SU-DHL-6 (cell line): ENCODE data around the gene LRRC4B.

Experiments
- H2AFZ ChIP-seq: fragments of 200-600 bp; sonication (generic); 2 replicates; pipeline ENCODE4 v1.6.1; 2014; ENCODE audit warnings: low read depth, mild to moderate bottlenecking, moderate library complexity, mixed read lengths, antibody characterized with exemption, low read length; ENCODE audit not compliant: severe bottlenecking
- H3F3A ChIP-seq: fragments of 200-600 bp; shearing (Covaris generic); 2 replicates; pipeline ENCODE4 v1.6.0; 2016; ENCODE audit warnings: antibody characterized with exemption, mild to moderate bottlenecking; ENCODE audit not compliant: insufficient read depth
- H3K27ac ChIP-seq: fragments of 200-600 bp; sonication (generic); 2 replicates; pipeline ENCODE4 v1.5.1; 2016; ENCODE audit warnings: low read depth, mild to moderate bottlenecking, low read length, moderate library complexity, mixed read lengths
- H3K27me3 ChIP-seq: fragments of 200-600 bp; sonication (generic), shearing (Covaris generic); 2 replicates; pipeline ENCODE4 v1.6.0; 2014; ENCODE audit warnings: mild to moderate bottlenecking, low read length
- H3K36me3 ChIP-seq: fragments of 200-600 bp; sonication (generic); 2 replicates; pipeline ENCODE4 v1.6.1; 2014; ENCODE audit warnings: mild to moderate bottlenecking, low read length, mixed read lengths
- H3K4me2 ChIP-seq: fragments of 300-600, 200-600 bp; shearing (Covaris generic), sonication (generic); 2 replicates; pipeline ENCODE4 v1.6.0; 2014; ENCODE audit warnings: low read length, low read depth, mild to moderate bottlenecking; ENCODE audit not compliant: poor library complexity, severe bottlenecking
- H3K4me3 ChIP-seq: fragments of 200-600 bp; sonication (generic); 2 replicates; pipeline ENCODE4 v1.5.1; 2014; ENCODE audit warnings: antibody characterized with exemption, low read length, mild to moderate bottlenecking, mixed read lengths; ENCODE audit not compliant: insufficient read depth, poor library complexity, severe bottlenecking
- H3K79me2 ChIP-seq: fragments of 200-600 bp; sonication (generic); 2 replicates; pipeline ENCODE4 v1.6.1; 2014; ENCODE audit warnings: mild to moderate bottlenecking, low read length, moderate library complexity; ENCODE audit not compliant: insufficient read depth
- H3K9ac ChIP-seq: fragments of 200-600 bp; sonication (generic); 2 replicates; pipeline ENCODE4 v1.7.0; 2014; ENCODE audit warnings: mild to moderate bottlenecking, low read length
- H3K9me2 ChIP-seq: fragments of 200-600 bp; sonication (generic); replicated peaks from 2 replicates; pipeline ENCODE4 v1.6.1; 2014; ENCODE audit warnings: low read length; ENCODE audit not compliant: insufficient read depth
- H3K9me3 ChIP-seq: fragments of 200-600 bp; sonication (generic); 2 replicates; pipeline ENCODE4 v1.6.1; 2014; ENCODE audit warnings: low read length, mixed read lengths; ENCODE audit not compliant: insufficient read depth
- H4K20me1 ChIP-seq: fragments of 200-600 bp; sonication (generic); 2 replicates; pipeline ENCODE4 v1.6.1; 2014; ENCODE audit warnings: low read depth, mild to moderate bottlenecking, antibody characterized with exemption, low read length, moderate library complexity, mixed read lengths
- EZH2phosphoT487 ChIP-seq: fragments of 200-600 bp; sonication (generic), shearing (Covaris generic); conservative IDR thresholded peaks from 2 replicates; pipeline ENCODE4 v1.6.1; 2018; ENCODE audit warnings: mild to moderate bottlenecking, antibody characterized with exemption, low read length, moderate library complexity, mixed read lengths
- TF ChIP-seq, protein P1 (sequence below): fragments of 200-600 bp; sonication (generic); IDR thresholded peaks from one replicate; pipeline ENCODE4 v1.5.1; 2017; ENCODE audit warnings: antibody characterized with exemption, mild to moderate bottlenecking, low read length, moderate library complexity; ENCODE audit not compliant: insufficient read depth, poor library complexity, severe bottlenecking

The LRRC4B gene

DNA sequence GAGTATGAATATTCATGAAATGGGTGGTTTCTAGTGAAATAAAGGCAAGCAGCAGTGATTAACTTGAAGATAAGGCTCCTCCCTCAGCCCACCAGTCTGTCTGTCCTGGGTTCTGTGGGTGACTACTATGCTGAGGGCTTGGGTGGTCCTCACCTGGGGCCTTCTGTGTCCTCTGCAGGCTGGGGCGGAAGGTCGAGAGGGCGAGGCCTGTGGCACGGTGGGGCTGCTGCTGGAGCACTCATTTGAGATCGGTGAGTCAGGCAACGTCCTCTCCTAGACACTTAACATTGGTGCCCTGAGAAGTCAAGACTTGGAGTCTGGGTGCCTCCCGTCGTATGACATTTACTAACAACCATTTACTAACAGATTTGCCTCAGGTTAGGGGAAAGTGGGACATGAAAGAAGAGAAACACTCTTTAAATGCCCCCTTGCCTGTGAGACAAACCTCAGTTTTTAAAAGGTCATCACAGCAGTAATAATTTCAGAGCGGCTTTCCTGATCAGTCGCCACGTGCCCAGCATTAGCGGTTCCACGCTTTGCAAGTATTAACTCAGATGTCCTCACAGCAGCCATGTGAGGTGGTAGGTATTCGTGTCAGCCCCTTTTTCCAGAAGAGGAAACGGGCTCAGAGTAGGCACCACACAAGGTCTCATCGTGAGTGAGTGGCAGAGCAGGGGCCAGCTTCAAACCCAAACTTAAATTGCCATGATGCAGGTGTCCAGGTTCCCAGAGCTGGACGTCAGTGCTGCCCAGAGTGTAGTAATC is 90.3 kb downstream of the LRRC4B start:
- Histone ChIP-seq H3K27ac (no peak overlapping the region), H3K79me2 (peaks cover 21% of the 10 kb centered on the region), H3K36me3 (peaks cover 8% of the 10 kb centered on the region; the same call in 1 of the 2 replicates), H3F3A (no peaks in the 10 kb centered on the region), H3K4me3 (no peak overlapping the region), H3K4me2 (peak overlapping the region; percentile 60), H4K20me1 (no peaks in the 10 kb centered on the region), H2AFZ (no peak overlapping the region), H3K9me3 (peaks cover 12% of the 10 kb centered on the region; the same call in 1 of the 2 replicates), H3K9me2 (no peaks in the 10 kb centered on the region), H3K27me3 (no peaks in the 10 kb centered on the region), H3K9ac (no peak overlapping the region)
- TF ChIP-seq, protein P1, sequence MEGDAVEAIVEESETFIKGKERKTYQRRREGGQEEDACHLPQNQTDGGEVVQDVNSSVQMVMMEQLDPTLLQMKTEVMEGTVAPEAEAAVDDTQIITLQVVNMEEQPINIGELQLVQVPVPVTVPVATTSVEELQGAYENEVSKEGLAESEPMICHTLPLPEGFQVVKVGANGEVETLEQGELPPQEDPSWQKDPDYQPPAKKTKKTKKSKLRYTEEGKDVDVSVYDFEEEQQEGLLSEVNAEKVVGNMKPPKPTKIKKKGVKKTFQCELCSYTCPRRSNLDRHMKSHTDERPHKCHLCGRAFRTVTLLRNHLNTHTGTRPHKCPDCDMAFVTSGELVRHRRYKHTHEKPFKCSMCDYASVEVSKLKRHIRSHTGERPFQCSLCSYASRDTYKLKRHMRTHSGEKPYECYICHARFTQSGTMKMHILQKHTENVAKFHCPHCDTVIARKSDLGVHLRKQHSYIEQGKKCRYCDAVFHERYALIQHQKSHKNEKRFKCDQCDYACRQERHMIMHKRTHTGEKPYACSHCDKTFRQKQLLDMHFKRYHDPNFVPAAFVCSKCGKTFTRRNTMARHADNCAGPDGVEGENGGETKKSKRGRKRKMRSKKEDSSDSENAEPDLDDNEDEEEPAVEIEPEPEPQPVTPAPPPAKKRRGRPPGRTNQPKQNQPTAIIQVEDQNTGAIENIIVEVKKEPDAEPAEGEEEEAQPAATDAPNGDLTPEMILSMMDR: no peak
- no peak for TF ChIP-seq EZH2phosphoT487

DNA sequence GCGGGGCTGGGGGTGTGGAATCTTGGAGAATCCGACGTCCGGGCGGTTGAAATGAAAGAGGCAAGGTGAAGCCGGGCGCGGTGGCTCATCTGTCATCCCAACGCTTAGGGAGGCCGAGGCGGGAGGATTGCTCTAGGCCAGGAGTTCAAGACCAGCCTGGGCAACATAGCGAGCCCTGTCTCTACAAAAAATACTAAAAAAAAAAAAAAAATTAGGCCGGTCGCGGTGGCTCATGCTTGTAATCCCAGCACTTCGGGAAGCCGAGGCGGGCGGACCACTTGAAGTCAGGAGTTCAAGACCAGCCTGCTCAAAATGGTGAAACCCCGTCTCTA is 91.4 kb downstream of the LRRC4B start:
- H3F3A ChIP-seq: no peaks in the 10 kb centered on the region
- H3K27me3 ChIP-seq: no peaks in the 10 kb centered on the region
- peaks cover 8% of the 10 kb centered on the region; the same call in 1 of the 2 replicates for H3K36me3 ChIP-seq
- peak overlapping the region; percentile 95 for H3K4me3 ChIP-seq
- peaks cover 21% of the 10 kb centered on the region for H3K79me2 ChIP-seq
- H3K27ac ChIP-seq: peak overlapping the region; percentile 38; the same call in 1 of the 2 replicates
- TF ChIP-seq EZH2phosphoT487: no peak
- TF ChIP-seq, protein P1: no peak
- peak overlapping the region; percentile 88 for H3K9ac ChIP-seq
- H3K9me2 ChIP-seq: no peaks in the 10 kb centered on the region
- H3K4me2 ChIP-seq: peak overlapping the region; percentile 60
- peak overlapping the region; percentile 81 for H2AFZ ChIP-seq
- H3K9me3 ChIP-seq: peaks cover 12% of the 10 kb centered on the region; the same call in 1 of the 2 replicates
- H4K20me1 ChIP-seq: no peaks in the 10 kb centered on the region

DNA sequence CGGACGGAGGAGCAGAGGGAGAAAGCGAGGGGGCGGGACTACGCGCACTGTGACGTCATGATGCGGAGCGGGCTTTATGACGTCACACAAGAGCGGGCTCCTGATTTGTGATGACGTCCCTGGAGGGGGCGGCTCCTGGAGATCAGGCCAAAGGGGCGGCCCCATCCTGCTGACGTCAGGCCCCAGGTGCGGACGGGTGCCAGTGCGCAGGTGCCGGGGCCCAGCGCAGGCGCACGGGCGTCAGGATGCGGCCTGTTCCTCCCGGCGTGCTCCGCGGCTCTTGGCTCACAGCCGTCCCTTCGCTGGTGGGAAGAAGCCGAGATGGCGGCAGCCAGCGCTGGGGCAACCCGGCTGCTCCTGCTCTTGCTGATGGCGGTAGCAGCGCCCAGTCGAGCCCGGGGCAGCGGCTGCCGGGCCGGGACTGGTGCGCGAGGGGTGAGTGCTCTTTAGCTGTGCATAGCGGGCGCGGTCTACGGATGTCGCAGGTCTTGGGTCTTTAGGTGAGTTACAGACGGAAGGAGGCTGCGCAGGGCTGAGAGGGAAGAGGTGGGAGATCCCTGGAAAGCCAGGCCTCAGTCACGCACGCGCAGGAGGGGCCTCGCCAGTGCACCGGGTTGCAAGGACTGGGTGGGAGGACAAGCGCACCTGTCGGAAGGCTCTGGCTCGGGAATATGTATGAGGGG is 91.9 kb downstream of the LRRC4B start, which contains the start of the genes EMC10 and GARIN5A:
EMC10 (plus strand) TSS at position 284 of the 683 bp plus-strand sequence; CDS start at position 322, 38 bp downstream.
GARIN5A (minus strand) TSS at position 625 of the 683 bp plus-strand sequence; CDS start at position 165, 460 bp downstream.
- Histone ChIP-seq H3K9me3 (peaks cover 12% of the 10 kb centered on the region; the same call in 1 of the 2 replicates), H3K36me3 (peaks cover 8% of the 10 kb centered on the region; the same call in 1 of the 2 replicates), H4K20me1 (no peaks in the 10 kb centered on the region), H3F3A (no peaks in the 10 kb centered on the region), H3K9ac (peak within 1 kb of the TSS; percentile 88), H3K27me3 (no peaks in the 10 kb centered on the region), H3K4me3 (peak within 1 kb of the TSS; percentile 95), H3K4me2 (peak within 1 kb of the TSS; percentile 60), H3K9me2 (no peaks in the 10 kb centered on the region), H3K27ac (peak within 1 kb of the TSS; percentile 38), H3K79me2 (peaks cover 21% of the 10 kb centered on the region), H2AFZ (peak within 1 kb of the TSS; percentile 81)
- no peak for TF ChIP-seq EZH2phosphoT487
- TF ChIP-seq, protein P1: no peak
